AG04449 (cell line): ENCODE measurements around the gene AQP4.

Source experiments
- CTCF ChIA-PET: fragments of 350-600 bp; formaldehyde crosslinking; extraction: SDS; loops from one replicate; lab custom pipeline; 2021; ENCODE audit warnings: antibody characterized with exemption; lab: Yijun Ruan, JAX
- POLR2A ChIA-PET: fragments of 400-600, 350-600 bp; formaldehyde crosslinking; extraction: SDS; loops from one replicate; lab custom pipeline; 2020; ENCODE audit warnings: antibody characterized with exemption, inconsistent platforms; lab: Yijun Ruan, JAX
- DNase-seq: peaks from one replicate; pipeline ENCODE4 v3.0.0-alpha.2; 2010; ENCODE audit warnings: low read depth, low spot score
- H3K4me3 ChIP-seq: 2 replicates; pipeline ENCODE4 v1.5.1; 2011; ENCODE audit warnings: low read depth, mild to moderate bottlenecking, control low read depth, low read length
- TF ChIP-seq, protein P1 (sequence below): IDR thresholded peaks from one replicate; pipeline ENCODE4 v1.5.1; 2011; ENCODE audit warnings: mild to moderate bottlenecking, moderate library complexity, low read length, control low read depth, inconsistent platforms; ENCODE audit not compliant: insufficient read depth; ENCODE audit errors: missing control alignments

AQP4 gene, protein sequence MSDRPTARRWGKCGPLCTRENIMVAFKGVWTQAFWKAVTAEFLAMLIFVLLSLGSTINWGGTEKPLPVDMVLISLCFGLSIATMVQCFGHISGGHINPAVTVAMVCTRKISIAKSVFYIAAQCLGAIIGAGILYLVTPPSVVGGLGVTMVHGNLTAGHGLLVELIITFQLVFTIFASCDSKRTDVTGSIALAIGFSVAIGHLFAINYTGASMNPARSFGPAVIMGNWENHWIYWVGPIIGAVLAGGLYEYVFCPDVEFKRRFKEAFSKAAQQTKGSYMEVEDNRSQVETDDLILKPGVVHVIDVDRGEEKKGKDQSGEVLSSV

DNA sequence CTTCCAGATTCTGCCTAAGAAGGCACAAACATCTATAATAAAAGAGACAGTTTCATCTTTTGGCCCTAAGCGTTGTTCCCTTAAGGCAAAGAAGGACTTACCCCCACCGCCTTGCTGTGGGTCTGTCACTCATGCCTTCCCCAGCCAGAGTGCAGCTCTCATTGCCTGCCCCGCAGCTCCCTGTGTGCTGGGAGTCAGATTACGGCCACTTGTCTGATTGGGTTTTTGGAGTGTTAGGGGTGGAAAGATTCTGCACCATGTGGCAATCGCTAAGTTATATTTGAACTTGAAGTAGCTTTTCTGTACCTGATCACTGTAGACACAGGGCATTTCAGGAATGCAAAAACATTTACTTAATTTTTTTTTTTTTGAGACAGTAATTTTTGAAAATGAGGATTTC, at the start of gene AQP4:
AQP4 (minus strand) TSS at position 151 of the 400 bp plus-strand sequence; CDS start at position 133, 18 bp downstream.
- TF ChIP-seq, protein P1, sequence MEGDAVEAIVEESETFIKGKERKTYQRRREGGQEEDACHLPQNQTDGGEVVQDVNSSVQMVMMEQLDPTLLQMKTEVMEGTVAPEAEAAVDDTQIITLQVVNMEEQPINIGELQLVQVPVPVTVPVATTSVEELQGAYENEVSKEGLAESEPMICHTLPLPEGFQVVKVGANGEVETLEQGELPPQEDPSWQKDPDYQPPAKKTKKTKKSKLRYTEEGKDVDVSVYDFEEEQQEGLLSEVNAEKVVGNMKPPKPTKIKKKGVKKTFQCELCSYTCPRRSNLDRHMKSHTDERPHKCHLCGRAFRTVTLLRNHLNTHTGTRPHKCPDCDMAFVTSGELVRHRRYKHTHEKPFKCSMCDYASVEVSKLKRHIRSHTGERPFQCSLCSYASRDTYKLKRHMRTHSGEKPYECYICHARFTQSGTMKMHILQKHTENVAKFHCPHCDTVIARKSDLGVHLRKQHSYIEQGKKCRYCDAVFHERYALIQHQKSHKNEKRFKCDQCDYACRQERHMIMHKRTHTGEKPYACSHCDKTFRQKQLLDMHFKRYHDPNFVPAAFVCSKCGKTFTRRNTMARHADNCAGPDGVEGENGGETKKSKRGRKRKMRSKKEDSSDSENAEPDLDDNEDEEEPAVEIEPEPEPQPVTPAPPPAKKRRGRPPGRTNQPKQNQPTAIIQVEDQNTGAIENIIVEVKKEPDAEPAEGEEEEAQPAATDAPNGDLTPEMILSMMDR, result no peak
- no peak within 1 kb of the TSS for H3K4me3 ChIP-seq
- DNase-seq, result no peak
- ChIA-PET POLR2A (no interaction called here), CTCF (no interaction called here)

DNA sequence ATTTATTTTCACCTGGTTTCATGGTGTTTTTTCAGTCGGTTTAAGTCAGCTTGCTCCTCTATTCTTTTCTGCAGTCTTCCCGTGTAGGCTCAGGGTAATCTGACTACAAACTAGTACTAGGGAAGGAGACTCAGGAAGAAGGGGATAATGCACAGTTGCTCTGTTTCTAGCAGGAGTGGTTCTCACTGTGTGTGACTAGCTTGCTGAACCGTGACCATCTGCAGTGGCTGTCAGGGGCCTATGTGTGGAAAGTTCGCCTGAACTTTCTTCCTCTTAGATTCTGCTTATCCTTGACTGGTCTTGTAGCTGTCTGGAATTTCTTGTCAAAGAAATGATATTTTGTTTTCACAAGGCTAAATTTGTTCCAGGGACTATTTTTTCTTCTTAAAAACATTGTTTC, 46.3 kb upstream of the AQP4 start:
- ChIA-PET CTCF (no interaction called here), POLR2A (no interaction called here)
- H3K4me3 ChIP-seq, result no peak overlapping the region
- DNase-seq, result no peak
- TF ChIP-seq, protein P1, result no peak

DNA sequence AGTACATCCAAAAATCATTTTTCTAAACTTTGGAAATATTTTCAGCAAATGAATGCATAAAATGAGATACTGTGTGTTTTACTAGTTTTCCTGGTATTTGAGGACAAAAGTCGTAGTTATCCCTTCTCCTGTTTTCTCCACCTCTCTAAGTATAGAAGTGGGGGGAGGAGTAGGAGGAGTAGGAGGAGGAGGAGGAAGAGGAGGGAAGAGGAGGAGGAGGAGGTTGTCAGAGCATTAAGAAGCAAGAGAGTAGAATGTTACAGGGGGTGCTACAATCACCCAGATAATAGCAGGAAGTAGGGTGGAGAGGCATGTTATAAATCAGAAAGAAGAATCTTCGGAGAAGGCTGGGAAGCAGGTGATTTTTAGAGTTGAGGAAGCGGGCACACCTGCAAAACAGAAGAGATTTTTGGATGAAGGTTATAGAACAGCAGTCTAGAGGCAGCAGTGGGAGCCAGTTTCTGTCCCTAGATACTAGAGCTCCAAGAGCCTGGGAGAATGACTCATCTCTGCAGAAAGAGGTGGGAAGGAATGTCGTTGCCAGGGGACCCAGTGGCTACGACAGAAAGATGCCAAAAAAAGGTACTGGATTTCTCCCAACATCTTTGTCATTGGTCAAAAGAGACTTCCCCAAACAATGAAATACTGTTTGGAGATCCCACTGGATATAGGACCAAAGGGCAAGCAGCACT, 44.2 kb upstream of the AQP4 start:
- ChIA-PET POLR2A (no interaction called here), CTCF (no interaction called here)
- TF ChIP-seq, protein P1, result no peak
- H3K4me3 ChIP-seq, result no peak overlapping the region
- DNase-seq, result no peak

DNA sequence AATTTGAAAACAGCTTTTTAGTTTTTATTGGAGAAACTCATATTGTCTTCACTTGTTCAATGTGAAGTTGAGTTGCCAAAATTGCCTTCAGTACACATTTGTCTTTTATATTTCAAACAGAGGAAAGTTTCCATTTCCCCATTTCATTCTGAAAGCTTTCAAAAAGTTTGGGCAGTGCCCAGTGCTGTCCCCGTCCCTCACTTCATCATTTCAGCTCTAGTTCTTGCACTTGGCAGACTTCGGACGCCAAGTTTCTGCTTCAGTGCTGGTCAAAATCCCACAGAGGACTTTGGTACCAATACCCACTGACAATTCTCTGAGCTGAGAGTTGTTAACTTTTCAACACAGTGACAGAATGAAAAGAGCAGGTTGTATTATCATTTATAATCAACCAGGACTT, 43.4 kb upstream of the AQP4 start:
- ChIA-PET POLR2A (no interaction called here), CTCF (no interaction called here)
- DNase-seq, result no peak
- TF ChIP-seq, protein P1, result no peak
- H3K4me3 ChIP-seq, result no peak overlapping the region

DNA sequence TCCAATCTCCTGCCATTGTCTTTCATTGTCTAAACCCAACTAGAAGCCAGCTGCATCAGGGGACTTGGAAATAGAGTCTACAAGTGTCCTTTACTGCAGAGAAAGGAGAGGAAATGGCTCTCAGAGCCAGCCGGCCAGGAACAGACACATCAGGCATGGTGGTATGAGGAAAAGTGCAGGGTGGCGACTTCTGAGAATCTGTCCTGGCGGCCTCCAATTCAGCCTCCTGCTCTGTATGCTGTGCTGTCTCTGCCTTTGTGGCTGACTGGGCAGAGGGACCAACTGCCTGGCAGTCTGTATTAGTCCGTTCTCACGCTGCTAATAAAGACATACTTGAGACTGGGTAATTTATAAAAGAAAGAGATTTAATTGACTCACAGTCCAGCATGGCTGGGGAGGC, 36.8 kb upstream of the AQP4 start:
- H3K4me3 ChIP-seq, result no peak overlapping the region
- POLR2A ChIA-PET, result no interaction called here
- CTCF ChIA-PET, result no interaction called here
- TF ChIP-seq, protein P1, result no peak
- no peak for DNase-seq

DNA sequence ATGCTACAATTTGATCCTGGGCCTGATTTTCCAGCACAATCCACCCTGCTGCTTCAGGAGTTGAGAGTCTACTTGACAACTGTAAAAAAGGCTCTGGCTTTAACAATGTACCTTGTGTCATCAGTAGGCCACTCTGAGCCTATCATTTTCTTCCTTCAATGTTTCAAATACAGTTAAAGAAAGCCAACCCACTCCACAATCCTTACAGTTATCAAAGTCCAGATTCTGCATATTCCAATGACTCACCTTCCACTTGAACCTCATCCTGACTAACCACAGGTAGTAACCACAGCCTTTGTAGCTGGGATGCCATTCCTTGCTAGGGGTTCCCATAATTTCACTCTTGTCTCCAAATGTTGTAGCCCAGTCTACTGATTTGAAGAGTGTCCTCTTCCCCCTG, 35.5 kb upstream of the AQP4 start:
- CTCF ChIA-PET, result no interaction called here
- TF ChIP-seq, protein P1, result no peak
- POLR2A ChIA-PET, result no interaction called here
- no peak for DNase-seq
- no peak overlapping the region for H3K4me3 ChIP-seq
